ENCODE results near the gene FBN1.

DNA sequence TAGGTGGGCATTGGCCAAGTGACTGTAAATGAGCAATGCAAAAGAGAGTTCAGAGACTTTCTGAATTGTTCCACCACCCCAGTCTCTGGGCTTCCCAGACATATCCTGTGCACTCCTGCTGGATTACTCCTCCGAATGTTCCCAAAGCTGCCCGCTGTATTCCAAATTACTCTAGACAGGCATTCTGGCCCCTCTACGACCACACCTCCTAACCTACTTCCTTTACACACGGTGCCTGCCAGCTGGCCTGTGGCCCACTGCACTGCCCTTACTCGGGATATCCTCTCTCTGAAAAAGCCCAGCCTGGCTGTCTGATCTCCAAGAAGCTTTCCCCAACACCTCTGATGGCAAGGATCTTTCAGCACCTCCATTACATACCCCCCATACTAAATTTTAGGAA lies 247.7 kb downstream of the FBN1 start:
- TF ChIP-seq, protein P1, sequence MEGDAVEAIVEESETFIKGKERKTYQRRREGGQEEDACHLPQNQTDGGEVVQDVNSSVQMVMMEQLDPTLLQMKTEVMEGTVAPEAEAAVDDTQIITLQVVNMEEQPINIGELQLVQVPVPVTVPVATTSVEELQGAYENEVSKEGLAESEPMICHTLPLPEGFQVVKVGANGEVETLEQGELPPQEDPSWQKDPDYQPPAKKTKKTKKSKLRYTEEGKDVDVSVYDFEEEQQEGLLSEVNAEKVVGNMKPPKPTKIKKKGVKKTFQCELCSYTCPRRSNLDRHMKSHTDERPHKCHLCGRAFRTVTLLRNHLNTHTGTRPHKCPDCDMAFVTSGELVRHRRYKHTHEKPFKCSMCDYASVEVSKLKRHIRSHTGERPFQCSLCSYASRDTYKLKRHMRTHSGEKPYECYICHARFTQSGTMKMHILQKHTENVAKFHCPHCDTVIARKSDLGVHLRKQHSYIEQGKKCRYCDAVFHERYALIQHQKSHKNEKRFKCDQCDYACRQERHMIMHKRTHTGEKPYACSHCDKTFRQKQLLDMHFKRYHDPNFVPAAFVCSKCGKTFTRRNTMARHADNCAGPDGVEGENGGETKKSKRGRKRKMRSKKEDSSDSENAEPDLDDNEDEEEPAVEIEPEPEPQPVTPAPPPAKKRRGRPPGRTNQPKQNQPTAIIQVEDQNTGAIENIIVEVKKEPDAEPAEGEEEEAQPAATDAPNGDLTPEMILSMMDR (IDR thresholded peaks at IDR 0.05 in 2 of 3, conservative IDR thresholded peaks at IDR 0.05 in 1 of 3; ENCODE audit: control insufficient read depth in 2 of 3, extremely low read depth in 1 of 3, insufficient read depth in 1 of 3, low read depth in 3 of 3, low read length in 3 of 3) = no peak
- no peak for TF ChIP-seq POLR2A (IDR thresholded peaks at IDR 0.05; ENCODE audit: low read depth, low read length)
